ENCODE data around the gene SPATA20.

SPATA20 gene

DNA sequence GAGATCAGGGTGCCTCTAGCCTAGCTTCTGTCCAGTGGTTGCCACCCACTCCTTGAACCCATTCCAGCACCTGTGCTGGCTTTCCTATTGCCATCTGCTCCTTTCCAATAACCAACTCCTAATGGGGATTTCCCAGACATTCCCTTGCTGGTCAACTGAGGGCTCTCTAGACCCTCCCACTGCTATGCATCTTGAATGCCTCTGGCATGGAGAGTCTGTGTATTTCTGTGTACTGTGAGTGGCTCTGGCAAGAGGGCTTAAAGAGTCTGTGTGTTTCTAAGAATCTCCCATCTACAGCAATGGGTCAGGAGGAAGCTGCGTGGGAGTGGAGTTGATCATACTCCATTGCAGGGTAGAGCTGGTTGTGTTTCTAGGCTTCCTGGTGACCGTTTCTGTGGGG lies 25.5 kb upstream of the SPATA20 start:
- DNase-seq = no peak

DNA sequence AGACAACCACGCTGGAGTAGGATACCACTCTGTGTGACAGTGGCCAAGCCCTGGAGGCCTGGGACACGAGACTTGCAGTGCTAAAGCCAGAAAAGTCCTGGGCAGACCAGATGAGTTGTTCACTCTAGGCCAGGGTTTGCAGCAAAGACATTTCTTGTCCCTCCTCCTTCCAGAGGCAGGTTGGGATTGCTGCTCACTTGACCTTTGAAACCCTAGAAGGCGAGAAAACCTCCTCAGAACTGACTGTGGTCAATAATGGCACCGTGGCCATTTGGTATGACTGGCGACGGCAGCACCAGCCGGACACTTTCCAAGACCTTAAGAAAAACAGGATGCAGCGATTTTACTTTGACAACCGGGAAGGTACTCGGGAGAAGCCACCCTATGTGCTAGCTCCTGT lies 24.2 kb upstream of the SPATA20 start:
- no peak for DNase-seq

DNA sequence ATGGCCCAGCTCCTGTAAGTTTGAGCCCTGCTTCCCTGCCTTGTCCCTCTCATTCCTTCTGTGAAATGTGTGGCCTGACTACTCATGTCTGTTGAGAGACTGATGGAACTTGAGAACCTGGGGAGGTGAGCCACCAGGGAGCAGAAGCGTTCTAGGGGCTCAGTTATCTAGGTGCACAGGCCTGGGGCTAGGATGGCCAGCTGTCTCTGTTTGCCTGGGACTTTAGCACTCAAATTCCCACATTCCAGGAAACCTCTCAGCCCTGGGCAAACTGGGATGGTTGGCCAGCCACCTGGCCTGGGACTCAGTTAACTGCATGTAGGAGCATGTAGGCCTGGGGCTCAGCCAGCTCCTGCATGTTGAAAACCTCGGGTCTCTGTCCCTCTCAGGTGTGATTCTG lies 23.8 kb upstream of the SPATA20 start:
- no peak for DNase-seq

DNA sequence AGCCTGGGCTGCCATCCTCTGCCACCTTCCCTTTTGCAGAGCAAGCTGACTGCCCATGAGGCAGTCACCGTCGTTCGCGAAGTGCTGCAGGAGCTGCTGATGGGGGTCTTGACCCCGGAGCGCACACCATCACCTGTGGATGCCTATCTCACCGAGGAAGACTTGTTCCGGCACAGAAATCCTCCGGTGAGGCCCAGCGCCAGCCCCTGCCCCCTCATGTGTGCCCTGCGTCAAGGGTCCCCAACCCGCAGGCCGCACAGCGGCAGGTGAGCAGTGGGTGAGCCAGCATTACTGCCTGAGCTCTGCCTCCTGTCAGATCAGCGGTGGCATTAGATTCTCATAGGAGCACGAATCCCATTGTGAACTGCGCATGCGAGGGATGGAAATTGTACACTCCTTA lies 22.1 kb upstream of the SPATA20 start:
- DNase-seq = no peak

DNA sequence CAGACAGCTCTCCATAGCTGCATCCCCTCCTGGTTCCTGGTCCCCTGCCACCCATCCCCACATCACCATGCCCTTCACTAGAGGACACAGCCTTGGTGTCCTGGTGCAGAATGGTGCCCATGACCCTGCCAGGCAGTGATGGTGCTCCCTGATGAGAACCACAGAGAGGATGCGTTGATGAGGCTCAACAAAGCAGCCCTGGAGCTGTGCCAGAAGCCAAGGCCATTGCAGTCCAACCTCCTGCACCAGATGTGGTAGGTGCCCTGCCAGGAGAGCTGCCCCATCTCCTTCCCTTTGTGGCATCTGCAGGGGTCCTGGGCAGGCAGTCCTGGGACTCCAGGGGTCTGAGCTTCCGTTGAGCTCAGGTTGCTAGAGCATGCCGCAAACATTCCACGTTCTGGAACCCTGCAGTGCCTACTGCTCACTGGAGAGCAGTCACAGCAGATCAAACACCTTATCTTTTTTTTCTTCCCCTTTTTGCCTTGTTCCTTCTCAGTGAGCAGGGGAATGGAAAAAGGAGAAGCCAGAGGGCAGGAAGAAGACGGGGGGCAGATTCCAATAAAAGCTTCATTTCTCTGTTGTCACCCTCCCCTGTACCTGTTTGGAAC lies 19.7 kb upstream of the SPATA20 start:
- DNase-seq = no peak

DNA sequence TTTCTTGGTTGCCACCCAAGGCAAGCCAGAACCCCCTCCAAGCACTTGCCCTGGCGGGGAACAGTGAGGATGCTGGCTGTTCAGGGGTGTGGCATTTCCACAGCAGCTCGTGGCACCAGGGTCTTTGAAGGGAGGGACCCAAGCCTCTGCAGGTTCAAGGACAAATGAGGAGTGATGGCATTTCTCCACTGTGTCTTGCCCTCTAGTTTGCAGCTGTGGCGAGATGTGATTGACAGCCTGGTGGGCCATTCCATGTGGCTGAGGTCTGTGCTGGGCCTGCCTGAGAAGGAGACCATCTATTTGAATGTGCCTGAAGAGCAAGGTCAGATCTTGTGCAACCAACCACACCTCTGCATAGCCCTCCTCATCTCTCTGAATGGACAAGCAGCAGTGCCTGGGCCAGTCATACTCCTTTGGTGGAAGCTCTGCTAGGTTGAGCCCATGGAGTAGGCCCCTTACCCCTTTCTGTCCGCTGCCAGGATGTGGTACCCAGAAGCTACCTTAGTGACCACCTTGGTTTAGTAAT lies 19.0 kb upstream of the SPATA20 start:
- no peak for DNase-seq

DNA sequence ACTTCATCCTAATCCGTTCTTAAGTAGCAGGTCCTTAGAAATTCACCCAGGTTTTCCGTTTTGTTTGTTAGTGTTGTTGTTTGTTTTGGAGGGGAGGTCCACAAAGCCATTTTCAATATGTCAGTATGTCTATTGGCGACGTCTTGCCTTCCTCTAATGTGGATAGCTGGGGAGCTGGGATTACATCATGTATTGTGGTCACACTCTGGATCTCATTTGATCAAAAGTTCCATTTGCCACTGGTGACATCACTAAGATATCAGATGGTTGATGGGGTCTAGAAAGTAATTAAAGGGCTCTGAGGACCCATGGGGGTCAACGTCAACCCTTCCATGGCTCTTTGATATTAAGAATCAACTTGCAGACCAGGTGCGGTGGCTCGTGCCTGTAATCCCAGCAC lies 17.1 kb upstream of the SPATA20 start:
- DNase-seq = no peak

DNA sequence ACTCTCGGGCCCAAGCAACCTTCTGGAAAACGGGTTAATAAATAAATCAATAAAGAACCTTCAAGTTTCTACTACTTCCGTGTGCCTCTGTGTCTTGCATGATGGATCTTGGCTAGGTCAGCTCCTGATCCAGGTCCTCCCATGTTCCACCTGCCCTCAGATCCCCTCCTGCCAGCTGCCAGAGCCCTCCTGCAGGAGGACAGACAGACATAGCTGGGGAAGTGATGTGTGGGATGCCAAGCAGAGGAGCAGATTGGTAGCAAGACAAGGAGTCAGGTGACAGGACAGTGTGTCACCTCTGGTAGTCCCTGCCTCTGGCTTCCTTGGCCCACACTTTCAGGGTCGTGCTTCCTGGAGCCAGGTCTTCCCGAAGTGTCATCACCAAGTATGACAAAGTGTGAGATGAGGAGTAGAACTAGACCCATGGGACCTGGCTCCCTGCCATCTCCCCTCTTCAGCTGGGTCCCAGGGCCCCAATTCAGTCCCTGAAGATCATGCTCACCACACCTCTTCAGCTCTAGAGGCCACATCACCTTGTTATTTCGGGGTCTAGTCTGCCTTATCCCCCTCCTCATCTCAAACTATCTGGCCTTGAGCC lies 15.4 kb upstream of the SPATA20 start:
- no peak for DNase-seq

DNA sequence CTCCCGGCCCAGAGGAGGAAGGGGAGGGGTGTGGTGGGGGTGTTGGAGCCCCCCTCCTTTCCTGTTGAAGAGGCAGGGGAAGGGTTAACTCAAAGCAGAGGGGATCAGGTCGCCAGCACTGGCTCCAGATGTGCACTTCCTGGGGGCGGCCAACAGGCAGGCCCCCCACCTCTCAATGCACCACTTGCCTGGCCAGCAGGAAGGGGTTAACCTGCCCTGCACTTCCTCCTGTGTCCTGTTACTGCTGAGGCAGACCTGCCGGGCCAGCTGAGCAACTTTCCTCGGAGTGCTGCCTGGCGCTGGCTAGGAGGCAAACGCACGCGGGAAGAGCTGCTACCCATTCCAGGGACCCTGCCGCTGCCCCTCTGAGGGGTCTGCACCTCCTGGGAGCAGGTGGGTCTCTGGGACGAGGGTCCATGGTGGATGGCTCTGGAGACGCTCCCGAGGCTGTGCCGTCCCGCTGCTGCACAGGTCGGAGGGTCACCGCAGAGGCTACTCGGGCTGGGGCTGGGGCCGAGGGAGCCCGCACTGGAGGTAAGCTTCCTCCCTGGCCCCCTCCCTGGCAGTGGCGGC lies 14.4 kb upstream of the SPATA20 start, which contains the start of gene EPN3:
Gene EPN3 (plus strand): TSS at position 284 of the 573 bp plus-strand sequence. CDS start 3,822 bp downstream, outside the sequence.
- no peak for DNase-seq

DNA sequence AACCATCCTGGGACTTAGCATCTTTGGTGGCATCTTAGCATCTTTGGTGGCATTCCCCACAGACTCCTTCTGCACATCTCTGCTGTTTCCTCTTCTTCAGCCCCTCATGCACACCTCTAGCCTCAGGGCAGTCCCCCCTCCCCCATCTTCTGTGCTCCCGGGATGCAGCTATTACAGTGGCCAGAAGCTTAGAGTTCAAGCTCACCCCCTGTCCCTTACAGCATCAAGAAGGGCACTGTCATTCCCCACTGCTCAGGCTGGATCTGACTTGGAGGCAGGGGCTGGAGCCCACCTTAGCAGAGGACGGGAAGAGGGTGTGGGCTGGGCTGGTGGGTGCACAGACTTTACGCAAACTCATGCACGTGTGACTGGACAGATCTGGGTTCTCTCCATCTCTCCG lies 13.8 kb upstream of the SPATA20 start:
- DNase-seq = no peak

DNA sequence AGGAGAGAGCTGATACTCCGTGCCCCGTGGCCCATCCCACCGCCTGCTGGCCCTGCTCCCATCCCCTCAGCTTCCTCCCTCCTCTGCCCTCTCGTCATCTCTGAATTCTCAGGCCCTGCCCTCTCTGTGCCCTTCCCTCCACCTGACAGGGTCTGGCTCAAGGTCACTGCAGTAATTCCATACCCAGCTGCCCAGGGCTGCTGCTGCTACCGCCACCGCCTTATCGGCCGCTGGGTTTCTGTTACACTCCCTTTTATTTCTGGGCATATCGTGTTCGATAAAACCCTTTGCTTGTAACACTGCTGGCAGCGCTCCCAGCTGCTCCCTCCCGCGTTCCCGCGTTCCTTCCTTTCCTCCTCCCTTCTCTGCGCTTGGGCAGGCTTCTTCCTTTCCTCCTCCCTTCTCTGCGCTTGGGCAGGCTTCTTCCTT lies 13.2 kb upstream of the SPATA20 start:
- no peak for DNase-seq

DNA sequence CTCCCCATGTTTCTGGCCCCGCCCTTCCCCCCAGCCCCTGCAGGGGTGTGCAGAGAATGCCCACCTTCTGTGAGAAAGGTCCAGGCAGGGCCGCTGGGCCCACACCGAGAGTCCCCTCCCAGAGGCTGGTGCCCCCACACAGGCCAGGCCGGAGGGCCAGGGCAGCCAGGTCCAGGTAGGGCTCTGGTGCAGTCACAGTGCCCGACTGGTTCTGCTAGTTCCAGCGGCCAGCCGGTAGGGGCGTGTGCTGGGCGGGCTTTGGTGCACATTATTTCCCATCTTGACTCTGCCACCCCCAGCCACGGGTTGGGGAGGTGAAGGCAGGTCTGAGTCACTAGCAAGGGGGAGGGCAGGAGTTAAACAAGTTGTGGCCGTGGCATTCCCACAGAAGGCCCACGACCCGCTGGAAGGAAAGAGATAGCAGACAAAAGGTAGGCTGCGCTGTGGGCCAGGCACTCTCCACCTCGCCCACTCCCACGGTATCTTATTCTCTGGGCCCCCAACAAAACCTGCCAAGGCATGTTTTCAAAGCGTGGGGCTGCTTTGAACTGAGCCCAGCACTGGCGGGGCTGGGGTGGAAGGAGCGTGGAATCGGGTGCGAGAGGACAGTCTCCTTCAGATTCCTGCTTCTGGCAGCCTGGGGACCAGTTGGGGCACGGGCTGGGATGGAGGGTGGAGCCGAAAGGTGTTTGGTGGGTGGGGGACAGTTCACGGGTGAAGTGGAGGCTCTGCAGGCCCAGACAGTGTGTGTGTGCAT lies 12.6 kb upstream of the SPATA20 start:
- no peak for DNase-seq

DNA sequence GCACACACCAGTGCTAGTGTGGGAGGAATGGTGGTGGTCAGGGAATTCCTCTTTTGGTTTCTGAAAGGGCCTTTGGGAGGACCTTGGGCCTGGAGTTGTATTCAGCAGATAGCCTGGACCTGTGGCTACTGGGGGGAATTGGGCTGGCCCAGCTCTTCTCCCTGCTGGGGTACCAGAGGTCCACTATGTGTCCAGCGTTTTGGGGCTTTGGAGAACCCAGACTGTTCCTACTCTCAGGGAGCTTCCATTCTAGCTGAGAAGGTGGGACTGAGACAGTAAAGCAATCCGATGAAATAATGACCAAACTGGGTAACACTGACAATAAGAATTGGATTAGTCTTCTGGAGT lies 12.0 kb upstream of the SPATA20 start:
- no peak for DNase-seq

DNA sequence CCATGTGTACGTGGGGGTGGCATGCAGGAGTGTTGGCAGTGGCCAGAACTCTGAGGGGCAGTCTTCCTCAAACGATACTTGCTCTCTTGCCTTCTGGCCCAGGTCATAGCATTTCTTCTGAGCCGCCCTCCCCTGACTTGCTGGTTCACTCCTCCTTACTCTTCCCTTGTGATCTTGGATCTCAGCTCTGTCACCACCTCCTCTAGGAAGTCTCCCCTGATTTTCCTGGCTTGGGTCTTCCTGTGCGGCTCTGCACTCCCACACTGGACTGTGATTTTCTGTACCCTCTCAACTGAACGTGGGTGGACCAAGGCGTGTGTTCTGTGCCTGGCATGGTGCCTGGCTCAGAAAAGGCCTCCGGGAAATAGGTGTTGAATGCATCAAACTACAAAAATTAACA lies 11.6 kb upstream of the SPATA20 start:
- no peak for DNase-seq

DNA sequence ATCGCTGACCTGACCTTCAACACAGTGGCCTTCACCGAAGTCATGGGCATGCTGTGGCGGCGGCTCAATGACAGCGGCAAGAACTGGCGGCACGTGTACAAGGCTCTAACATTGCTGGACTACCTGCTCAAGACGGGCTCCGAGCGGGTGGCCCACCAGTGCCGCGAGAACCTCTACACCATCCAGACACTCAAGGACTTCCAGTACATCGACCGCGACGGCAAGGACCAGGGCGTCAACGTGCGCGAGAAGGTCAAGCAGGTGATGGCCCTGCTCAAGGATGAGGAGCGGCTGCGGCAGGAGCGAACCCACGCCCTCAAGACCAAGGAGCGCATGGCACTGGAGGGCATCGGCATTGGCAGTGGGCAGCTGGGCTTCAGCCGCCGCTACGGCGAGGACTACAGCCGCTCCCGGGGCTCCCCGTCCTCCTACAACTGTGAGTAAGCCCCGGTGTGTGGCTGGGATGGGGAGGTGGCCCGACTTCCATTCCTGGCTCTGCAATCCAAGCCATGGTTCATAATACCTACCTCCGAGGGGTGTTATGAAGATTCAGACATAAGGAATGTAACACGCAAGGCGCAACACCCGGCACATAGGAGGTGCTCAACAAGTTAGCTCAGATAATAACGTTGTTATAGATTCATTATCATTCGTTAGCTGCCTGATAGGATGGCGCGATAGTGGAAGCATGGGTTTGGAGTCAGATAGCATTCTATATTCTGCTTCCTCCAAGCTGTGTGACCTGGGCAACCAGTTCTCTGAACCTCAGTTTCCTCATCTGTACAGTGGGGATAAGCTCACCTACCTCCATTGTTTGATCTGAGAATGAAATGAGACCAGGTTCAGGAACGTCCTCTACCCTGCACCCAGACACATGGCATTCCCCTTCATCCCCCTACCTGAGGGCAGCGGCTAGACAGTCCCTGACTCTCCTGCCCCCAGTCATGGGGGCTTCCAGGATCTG lies 10.0 kb upstream of the SPATA20 start:
- DNase-seq = no peak

DNA sequence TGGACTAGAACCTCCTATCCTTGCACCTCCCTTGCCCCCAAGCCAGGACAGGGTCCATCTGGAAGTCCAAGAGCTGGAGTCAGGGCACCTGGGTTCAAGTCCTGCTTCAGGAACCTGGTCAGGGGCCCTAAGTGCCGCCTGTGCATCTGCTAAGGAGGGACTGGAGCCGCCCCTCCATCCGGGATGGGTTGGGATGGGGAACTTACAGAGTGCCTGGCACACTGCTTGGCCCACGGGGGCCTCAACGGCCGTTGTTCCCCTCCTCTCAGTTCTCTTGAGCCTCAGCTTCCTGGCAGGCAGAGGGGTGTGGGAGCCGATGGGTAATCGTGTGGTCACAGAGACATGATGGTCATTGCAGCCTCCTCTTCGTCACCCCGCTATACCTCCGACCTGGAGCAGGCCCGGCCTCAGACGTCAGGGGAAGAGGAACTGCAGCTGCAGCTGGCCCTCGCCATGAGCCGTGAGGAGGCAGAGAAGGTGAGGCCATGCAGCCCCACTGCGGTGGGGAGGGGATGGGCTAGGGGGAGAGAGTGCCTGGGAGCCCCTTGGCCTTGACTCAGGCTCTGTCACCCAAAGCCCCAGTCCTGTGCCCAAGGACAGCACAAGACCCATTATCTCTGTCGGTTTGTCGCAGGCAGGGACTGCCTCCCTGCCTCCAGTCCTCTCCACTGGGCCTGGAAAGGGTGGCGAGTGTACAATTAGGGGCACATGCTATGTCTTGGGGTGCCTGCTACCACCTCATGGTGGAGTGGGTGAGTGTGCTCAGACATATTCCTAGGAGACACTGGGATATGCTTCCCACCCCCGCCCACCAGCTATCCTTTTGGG lies 9.0 kb upstream of the SPATA20 start:
- DNase-seq = no peak

DNA sequence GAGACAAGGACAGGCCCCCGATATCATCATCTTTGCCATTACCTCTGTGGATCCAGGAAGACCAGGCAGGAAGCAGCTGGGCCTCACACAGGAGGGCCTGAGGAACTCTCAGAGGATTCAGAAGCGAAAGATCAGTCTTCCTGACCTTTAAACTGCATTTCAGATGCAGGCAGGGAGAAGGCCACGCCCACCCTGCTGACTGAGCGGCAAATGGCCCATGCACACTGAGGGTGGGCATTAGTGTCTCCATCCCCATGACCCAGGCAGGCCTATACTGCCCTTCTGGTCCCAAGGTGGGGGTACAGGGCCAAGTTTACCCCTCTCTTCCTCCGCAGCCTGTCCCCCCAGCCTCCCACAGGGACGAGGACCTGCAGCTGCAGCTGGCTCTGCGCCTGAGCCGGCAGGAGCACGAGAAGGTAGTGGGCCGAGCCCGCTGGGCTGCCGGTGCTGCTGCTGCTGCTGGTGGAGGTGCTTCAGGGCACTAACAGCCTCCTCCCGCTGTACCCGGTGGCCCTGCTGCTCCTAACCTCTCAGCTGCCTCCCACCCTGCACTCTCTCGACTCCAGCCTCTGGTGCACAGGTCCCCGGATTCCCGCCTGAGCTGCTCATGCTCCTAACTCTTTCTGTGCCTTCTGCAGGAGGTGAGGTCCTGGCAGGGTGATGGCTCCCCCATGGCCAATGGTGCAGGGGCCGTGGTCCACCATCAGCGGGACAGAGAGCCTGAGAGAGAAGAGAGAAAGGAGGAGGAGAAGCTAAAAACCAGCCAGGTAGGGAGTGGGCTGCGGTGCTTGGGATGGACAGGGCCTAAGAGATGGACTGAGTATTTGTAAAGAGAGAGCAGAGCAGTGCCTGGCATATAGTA lies 8.2 kb upstream of the SPATA20 start:
- DNase-seq = no peak

DNA sequence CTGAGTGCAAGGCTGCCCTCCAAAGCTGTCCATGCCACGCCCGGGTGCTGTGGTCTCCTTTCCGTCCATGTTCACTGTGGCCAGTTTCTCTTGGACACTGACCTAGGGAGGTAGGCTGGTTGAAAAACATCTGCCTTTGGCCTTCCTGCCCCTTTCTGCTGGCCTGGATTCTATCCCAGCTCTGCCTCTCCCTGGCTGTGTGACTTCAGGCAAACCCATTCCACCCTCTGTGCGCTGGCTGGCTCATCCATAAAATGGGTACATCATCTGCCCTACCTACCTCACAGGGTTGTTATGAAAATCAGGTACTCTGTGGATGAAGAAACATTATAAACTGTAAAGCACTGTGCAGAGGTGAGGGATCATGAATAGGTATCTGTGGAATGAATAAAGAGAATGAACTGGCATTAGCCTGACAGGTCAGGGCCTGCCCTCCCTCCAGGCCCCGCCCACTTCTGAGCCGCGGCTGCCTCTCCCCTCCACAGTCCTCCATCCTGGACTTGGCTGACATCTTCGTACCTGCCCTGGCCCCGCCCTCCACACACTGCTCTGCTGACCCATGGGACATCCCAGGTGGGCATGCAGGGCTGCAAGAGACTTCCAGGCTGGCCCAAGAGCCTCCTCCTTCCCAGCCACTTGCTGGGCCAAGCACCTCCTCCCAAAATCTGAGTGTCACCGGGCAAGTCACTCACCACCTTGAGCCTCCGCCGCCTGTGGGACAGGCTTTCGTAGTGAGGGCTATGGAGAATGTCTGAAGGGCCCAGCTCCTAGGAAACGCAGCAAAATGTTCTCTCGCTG lies 7.0 kb upstream of the SPATA20 start:
- DNase-seq = no peak

DNA sequence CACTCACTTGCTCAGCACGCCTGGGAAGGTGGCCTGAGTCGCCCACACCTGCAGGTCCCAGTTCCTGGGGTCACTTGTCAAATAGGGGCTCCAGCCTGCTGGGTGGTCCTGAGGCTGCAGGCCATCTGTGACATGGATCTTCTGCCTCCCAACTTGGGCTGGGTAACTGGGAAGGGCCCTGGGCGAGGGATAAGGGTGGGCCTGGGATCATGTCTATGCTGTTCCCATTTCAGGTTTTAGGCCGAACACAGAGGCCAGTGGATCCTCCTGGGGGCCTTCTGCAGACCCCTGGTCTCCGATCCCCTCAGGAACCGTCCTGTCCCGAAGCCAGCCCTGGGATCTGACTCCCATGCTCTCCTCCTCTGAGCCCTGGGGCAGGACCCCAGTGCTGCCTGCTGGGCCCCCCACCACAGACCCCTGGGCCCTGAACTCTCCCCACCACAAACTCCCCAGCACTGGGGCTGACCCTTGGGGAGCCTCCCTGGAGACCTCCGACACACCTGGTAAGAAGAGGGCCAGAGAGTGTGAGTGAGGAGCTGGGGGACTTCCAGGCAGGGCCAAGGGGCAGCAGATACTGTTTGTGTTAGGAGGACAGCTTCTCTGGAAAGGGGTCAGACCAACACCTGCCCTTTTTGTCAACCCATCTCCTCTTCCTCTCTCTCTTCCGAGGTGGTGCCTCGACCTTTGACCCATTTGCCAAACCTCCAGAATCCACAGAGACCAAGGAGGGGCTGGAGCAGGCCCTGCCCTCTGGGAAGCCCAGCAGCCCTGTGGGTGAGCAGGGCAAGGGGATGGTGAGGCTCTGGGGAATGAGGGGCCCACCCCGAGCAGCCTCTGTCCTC lies 6.2 kb upstream of the SPATA20 start:
- DNase-seq = no peak
